Stomach (tissue), 9 donors: Measurements from ENCODE around the gene TSPAN32. TPM values are rescaled to one million over a fixed set of nuclear protein-coding genes. Genes with fewer than 3 reads are reported as not detected.

Experiments used
- DNase-seq, 2 donors: peaks; one replicate each; pipeline versions ENCODE4 v3.0.0 to v3.0.0-alpha.2; 2013 to 2019
- H3K27ac ChIP-seq, 5 donors: fragments of 200-600 bp in 4 of 5; sonication (generic) in 4 of 5; one replicate each; pipeline ENCODE4 v1.5.1; 2013 to 2019; ENCODE audit warnings: mild to moderate bottlenecking in 1 of 5, moderate library complexity in 1 of 5
- H3K27me3 ChIP-seq, 3 donors: fragments of 200-600 bp; sonication (generic); one replicate each; pipeline ENCODE4 v1.5.1; 2017 to 2019; ENCODE audit warnings: mixed run types in 1 of 3
- H3K36me3 ChIP-seq, 4 donors: fragments of 200-600 bp; sonication (generic); 1 replicate in 3 of 4; 2 replicates in 1 of 4; pipeline ENCODE4 v1.5.1; 2016 to 2019
- H3K4me1 ChIP-seq, 4 donors: fragments of 200-600 bp; sonication (generic); one replicate each; pipeline ENCODE4 v1.5.1; 2016 to 2019
- H3K4me3 ChIP-seq, 4 donors: fragments of 200-600 bp; sonication (generic) in 3 of 4; one replicate each; pipeline ENCODE4 v1.5.1; 2016 to 2019; ENCODE audit warnings: mild to moderate bottlenecking in 1 of 4
- H3K9me3 ChIP-seq, 4 donors: fragments of 200-600 bp; sonication (generic); one replicate each; pipeline ENCODE4 v1.5.1; 2016 to 2019
- CTCF ChIP-seq, 7 experiments: fragments of 450-650 bp in 4 of 7; fragments of 200-600 bp in 3 of 7; sonication (generic) in 3 of 7; IDR thresholded peaks; one replicate each; pipeline ENCODE4 v1.5.1; 2016 to 2019; ENCODE audit warnings: antibody characterized with exemption in 7 of 7, control low read depth in 2 of 7, mild to moderate bottlenecking in 1 of 7
- EP300 ChIP-seq: sonication (generic); formaldehyde crosslinking; IDR thresholded peaks from one replicate; pipeline ENCODE4 v1.6.1; 2017; ENCODE audit warnings: antibody characterized with exemption
- POLR2A ChIP-seq, 4 donors: fragments of 450-650 bp; IDR thresholded peaks; one replicate each; pipeline ENCODE4 v1.6.1; 2016; ENCODE audit warnings: antibody characterized with exemption in 4 of 4, control low read depth in 2 of 4, mild to moderate bottlenecking in 1 of 4, moderate library complexity in 1 of 4
- POLR2AphosphoS5 ChIP-seq, 3 donors: sonication (generic); formaldehyde crosslinking; IDR thresholded peaks; one replicate each; pipeline ENCODE4 v1.6.1; 2016; ENCODE audit warnings: antibody characterized with exemption in 3 of 3
- WGBS, 5 donors: extraction: QIAGEN DNeasy Blood & Tissue Kit in 3 of 5; methylation state at CpG; one replicate each; pipeline versions ENCODE4 v1.1.5 to v1.1.7; 2013 to 2018; 5-methylcytosine and 5-hydroxymethylcytosine counted together
- intact Hi-C: fragments of 100-400 bp; cut with DNase I; formaldehyde crosslinking; loops from one replicate; pipeline ENCODE4 v1.15.1; 2023; ENCODE audit warnings: low total_unique reads
- polyA plus RNA-seq, 3 donors: library from polyadenylated mRNA; stranded (reverse); fragments of 200-250 nt; gene quantifications; one replicate each; pipeline ENCODE4 v1.2.3, GENCODE V29; 2013
- total RNA-seq, 5 donors: library from RNA; depleted of rRNA; stranded (reverse); fragments of >200 nt; gene quantifications; one replicate each; pipeline versions ENCODE4 v1.1.0 to v1.2.3, GENCODE V29; 2014 to 2016
- donor health status: healthy with polysubstance abuse.
- donor health status: Bipolar disorder and iron deficiency.
- donor health status: healthy.

The TSPAN32 gene
- total and polyA plus RNA-seq, 8 donors: 1.1 to 9.0 (median 2.3) TPM; not detected in 4

- no peaks in the 10 kb centered on the region for H3K36me3 ChIP-seq
- H3K4me3 ChIP-seq: no peak overlapping the region
- intact Hi-C loops: no loop called here
- H3K27me3 ChIP-seq: no peaks in the 10 kb centered on the region
- WGBS, 5 donors: 81 to 96% (median 84%) methylated on average over 12 to 16 of the region's 16 CpGs
- H3K9me3 ChIP-seq: no peaks in the 10 kb centered on the region
- TF ChIP-seq POLR2AphosphoS5 (IDR thresholded peaks at IDR 0.05): no peak
- TF ChIP-seq CTCF (IDR thresholded peaks at IDR 0.05): no peak
- no peak for TF ChIP-seq EP300
- TF ChIP-seq POLR2A (IDR thresholded peaks at IDR 0.05): no peak
- H3K4me1 ChIP-seq: peaks cover 34 to 69% (median 47%) of the 10 kb centered on the region in 4 donors
- no peak for DNase-seq
- H3K27ac ChIP-seq: no peak overlapping the region
Measured at GRCh38 chr11:2310073-2310785, 8.4 kb downstream of the TSPAN32 start.

- 76 to 87% (median 84%) methylated on average over 9 to 16 of the region's 16 CpGs for WGBS, 5 donors
- Histone ChIP-seq H3K36me3 (no peaks in the 10 kb centered on the region), H3K27ac (peak overlapping the region in 1 of 5 donors; percentile 81), H3K4me3 (no peak overlapping the region), H3K9me3 (no peaks in the 10 kb centered on the region), H3K27me3 (no peaks in the 10 kb centered on the region), H3K4me1 (peaks cover 30 to 69% (median 47%) of the 10 kb centered on the region in 4 donors)
- TF ChIP-seq CTCF (IDR thresholded peaks at IDR 0.05) (no peak), EP300 (no peak), POLR2A (IDR thresholded peaks at IDR 0.05) (no peak), POLR2AphosphoS5 (IDR thresholded peaks at IDR 0.05) (no peak)
- DNase-seq: no peak
- intact Hi-C loops: no loop called here
Measured at GRCh38 chr11:2310786-2311352, 9.1 kb downstream of the TSPAN32 start.

GRCh38 chr11:2311353-2312133, 9.7 kb downstream of the TSPAN32 start:
- Histone ChIP-seq H3K27me3 (no peaks in the 10 kb centered on the region), H3K36me3 (no peaks in the 10 kb centered on the region), H3K27ac (peak overlapping the region in 4 of 5 donors; percentile 20 to 81 (median 46)), H3K4me1 (peaks cover 23 to 62% (median 42%) of the 10 kb centered on the region in 4 donors), H3K9me3 (no peaks in the 10 kb centered on the region), H3K4me3 (no peak overlapping the region)
- 72 to 83% (median 78%) methylated on average over 15 to 21 of the region's 21 CpGs for WGBS, 5 donors
- no peak for DNase-seq
- no peak for TF ChIP-seq POLR2A (IDR thresholded peaks at IDR 0.05)
- TF ChIP-seq CTCF (IDR thresholded peaks at IDR 0.05): no peak
- TF ChIP-seq EP300: no peak
- intact Hi-C loops: no loop called here

- no peak overlapping the region for H3K4me3 ChIP-seq
- TF ChIP-seq POLR2A (IDR thresholded peaks at IDR 0.05) (no peak), POLR2AphosphoS5 (IDR thresholded peaks at IDR 0.05) (no peak), CTCF (IDR thresholded peaks at IDR 0.05) (no peak), EP300 (no peak)
- intact Hi-C loops: no loop called here
- DNase-seq: peak in 1 of 2 donors; percentile 47
- peaks cover 0 to under 1% (median 0%) of the 10 kb centered on the region in 4 donors for H3K36me3 ChIP-seq
- H3K27me3 ChIP-seq: no peaks in the 10 kb centered on the region
- 68 to 90% (median 80%) methylated on average over 13 to 22 of the region's 22 CpGs for WGBS, 5 donors
- peak overlapping the region in 4 of 5 donors; percentile 39 to 81 (median 46) for H3K27ac ChIP-seq
- H3K4me1 ChIP-seq: peaks cover 16 to 53% (median 35%) of the 10 kb centered on the region in 4 donors
- H3K9me3 ChIP-seq: no peaks in the 10 kb centered on the region
Measured at GRCh38 chr11:2312232-2313042, 10.6 kb downstream of the TSPAN32 start.
